ENCODE results near the gene AUTS2. TPM values are rescaled to one million over a fixed set of nuclear protein-coding genes. Genes with fewer than 3 reads are reported as not detected.

Gene AUTS2
- polyA plus RNA-seq, 1 donor from 2014 or later: 97.3 TPM

DNA sequence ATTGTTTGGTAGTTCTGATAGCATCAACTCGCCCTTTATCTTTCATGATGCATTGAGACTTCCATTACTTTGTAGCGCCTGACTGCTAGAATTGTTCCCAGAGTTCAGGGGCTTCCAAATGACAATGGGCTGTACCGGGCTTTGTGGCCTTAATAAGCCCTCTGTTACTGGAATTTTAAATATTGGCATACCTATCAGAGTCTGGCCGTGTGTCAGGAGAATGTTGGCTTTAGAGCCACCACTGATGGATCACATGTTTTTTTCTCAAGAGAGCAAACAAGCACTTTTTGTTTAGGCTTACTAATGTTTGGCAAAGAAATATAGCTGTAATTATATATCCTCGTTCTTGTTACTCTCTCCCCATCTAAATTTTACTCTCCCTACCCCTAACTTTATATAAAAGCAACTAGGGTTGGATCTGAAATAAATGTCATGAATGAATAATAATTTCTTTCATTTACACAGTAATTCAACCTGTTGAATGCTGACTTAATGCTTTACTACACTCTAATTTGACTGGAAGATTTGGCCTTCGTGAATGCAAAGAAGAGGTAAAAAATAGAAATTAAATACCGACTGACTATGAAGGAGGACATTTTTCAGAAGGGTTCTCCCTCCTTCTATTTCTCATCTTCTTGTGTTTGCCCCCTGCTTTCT lies 396.7 kb downstream of the AUTS2 start:
- H2AFZ ChIP-seq (ENCODE audit: low read depth, low read length): no peak overlapping the region
- no peak overlapping the region for H3K4me3 ChIP-seq (ENCODE audit: low read length)
- H3K27me3 ChIP-seq (ENCODE audit: insufficient read depth, low read depth, low read length): no peaks in the 10 kb centered on the region
- H4K20me1 ChIP-seq (ENCODE audit: insufficient read depth): no peaks in the 10 kb centered on the region
- no peak overlapping the region for H3K27ac ChIP-seq (ENCODE audit: low read length)
- no peak overlapping the region for H3K4me2 ChIP-seq (ENCODE audit: low read length)
- no peaks in the 10 kb centered on the region for H3K36me3 ChIP-seq (ENCODE audit: insufficient read depth, low read length)
- H3K9me3 ChIP-seq (ENCODE audit: low read length): no peaks in the 10 kb centered on the region
- peaks cover 6% of the 10 kb centered on the region for H3K79me2 ChIP-seq (replicated peaks; ENCODE audit: insufficient read depth, low read length)
- TF ChIP-seq EP300 (conservative IDR thresholded peaks at IDR 0.05; ENCODE audit: poor library complexity, severe bottlenecking) (no peak), RAD21 (conservative IDR thresholded peaks at IDR 0.05) (no peak), MXI1 (conservative IDR thresholded peaks at IDR 0.05; ENCODE audit: poor library complexity, severe bottlenecking) (no peak), TAF1 (IDR thresholded peaks at IDR 0.05; ENCODE audit: low read depth) (no peak), EZH2 (IDR thresholded peaks at IDR 0.05; ENCODE audit: borderline replicate concordance, insufficient read depth, low read length, poor library complexity, severe bottlenecking) (no peak), POLR2AphosphoS5 (IDR thresholded peaks at IDR 0.05) (no peak), SMC3 (conservative IDR thresholded peaks at IDR 0.05; ENCODE audit: poor library complexity) (no peak)
- TF ChIP-seq, protein P1, sequence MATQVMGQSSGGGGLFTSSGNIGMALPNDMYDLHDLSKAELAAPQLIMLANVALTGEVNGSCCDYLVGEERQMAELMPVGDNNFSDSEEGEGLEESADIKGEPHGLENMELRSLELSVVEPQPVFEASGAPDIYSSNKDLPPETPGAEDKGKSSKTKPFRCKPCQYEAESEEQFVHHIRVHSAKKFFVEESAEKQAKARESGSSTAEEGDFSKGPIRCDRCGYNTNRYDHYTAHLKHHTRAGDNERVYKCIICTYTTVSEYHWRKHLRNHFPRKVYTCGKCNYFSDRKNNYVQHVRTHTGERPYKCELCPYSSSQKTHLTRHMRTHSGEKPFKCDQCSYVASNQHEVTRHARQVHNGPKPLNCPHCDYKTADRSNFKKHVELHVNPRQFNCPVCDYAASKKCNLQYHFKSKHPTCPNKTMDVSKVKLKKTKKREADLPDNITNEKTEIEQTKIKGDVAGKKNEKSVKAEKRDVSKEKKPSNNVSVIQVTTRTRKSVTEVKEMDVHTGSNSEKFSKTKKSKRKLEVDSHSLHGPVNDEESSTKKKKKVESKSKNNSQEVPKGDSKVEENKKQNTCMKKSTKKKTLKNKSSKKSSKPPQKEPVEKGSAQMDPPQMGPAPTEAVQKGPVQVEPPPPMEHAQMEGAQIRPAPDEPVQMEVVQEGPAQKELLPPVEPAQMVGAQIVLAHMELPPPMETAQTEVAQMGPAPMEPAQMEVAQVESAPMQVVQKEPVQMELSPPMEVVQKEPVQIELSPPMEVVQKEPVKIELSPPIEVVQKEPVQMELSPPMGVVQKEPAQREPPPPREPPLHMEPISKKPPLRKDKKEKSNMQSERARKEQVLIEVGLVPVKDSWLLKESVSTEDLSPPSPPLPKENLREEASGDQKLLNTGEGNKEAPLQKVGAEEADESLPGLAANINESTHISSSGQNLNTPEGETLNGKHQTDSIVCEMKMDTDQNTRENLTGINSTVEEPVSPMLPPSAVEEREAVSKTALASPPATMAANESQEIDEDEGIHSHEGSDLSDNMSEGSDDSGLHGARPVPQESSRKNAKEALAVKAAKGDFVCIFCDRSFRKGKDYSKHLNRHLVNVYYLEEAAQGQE (IDR thresholded peaks at IDR 0.05; ENCODE audit: borderline replicate concordance): no peak
- TF ChIP-seq, protein P2, sequence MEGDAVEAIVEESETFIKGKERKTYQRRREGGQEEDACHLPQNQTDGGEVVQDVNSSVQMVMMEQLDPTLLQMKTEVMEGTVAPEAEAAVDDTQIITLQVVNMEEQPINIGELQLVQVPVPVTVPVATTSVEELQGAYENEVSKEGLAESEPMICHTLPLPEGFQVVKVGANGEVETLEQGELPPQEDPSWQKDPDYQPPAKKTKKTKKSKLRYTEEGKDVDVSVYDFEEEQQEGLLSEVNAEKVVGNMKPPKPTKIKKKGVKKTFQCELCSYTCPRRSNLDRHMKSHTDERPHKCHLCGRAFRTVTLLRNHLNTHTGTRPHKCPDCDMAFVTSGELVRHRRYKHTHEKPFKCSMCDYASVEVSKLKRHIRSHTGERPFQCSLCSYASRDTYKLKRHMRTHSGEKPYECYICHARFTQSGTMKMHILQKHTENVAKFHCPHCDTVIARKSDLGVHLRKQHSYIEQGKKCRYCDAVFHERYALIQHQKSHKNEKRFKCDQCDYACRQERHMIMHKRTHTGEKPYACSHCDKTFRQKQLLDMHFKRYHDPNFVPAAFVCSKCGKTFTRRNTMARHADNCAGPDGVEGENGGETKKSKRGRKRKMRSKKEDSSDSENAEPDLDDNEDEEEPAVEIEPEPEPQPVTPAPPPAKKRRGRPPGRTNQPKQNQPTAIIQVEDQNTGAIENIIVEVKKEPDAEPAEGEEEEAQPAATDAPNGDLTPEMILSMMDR (IDR thresholded peaks at IDR 0.05; ENCODE audit: poor library complexity, severe bottlenecking): no peak
- no peak overlapping the region for H3K9ac ChIP-seq (ENCODE audit: low read length)
- no peaks in the 10 kb centered on the region for H3K9me2 ChIP-seq (ENCODE audit: insufficient read depth, low read length)
- no peaks in the 10 kb centered on the region for H3F3A ChIP-seq (ENCODE audit: insufficient read depth, low read length, poor library complexity, severe bottlenecking)

GRCh38 chr7:69996121-69996520 lies 397.8 kb downstream of the AUTS2 start:
- no peaks in the 10 kb centered on the region for H3K27me3 ChIP-seq (ENCODE audit: insufficient read depth, low read depth, low read length)
- no peaks in the 10 kb centered on the region for H3K36me3 ChIP-seq (ENCODE audit: insufficient read depth, low read length)
- H3K4me2 ChIP-seq (ENCODE audit: low read length): no peak overlapping the region
- H3K9me2 ChIP-seq (ENCODE audit: insufficient read depth, low read length): no peaks in the 10 kb centered on the region
- no peak overlapping the region for H3K9ac ChIP-seq (ENCODE audit: low read length)
- H4K20me1 ChIP-seq (ENCODE audit: insufficient read depth): no peaks in the 10 kb centered on the region
- TF ChIP-seq, protein P2 (IDR thresholded peaks at IDR 0.05; ENCODE audit: poor library complexity, severe bottlenecking): no peak
- TF ChIP-seq EZH2 (IDR thresholded peaks at IDR 0.05; ENCODE audit: borderline replicate concordance, insufficient read depth, low read length, poor library complexity, severe bottlenecking): no peak
- TF ChIP-seq, protein P1 (IDR thresholded peaks at IDR 0.05; ENCODE audit: borderline replicate concordance): no peak
- TF ChIP-seq SMC3 (conservative IDR thresholded peaks at IDR 0.05; ENCODE audit: poor library complexity): no peak
- TF ChIP-seq EP300 (conservative IDR thresholded peaks at IDR 0.05; ENCODE audit: poor library complexity, severe bottlenecking): no peak
- TF ChIP-seq POLR2AphosphoS5 (IDR thresholded peaks at IDR 0.05): no peak
- TF ChIP-seq TAF1 (IDR thresholded peaks at IDR 0.05; ENCODE audit: low read depth): no peak
- no peak for TF ChIP-seq RAD21 (conservative IDR thresholded peaks at IDR 0.05)
- TF ChIP-seq MXI1 (conservative IDR thresholded peaks at IDR 0.05; ENCODE audit: poor library complexity, severe bottlenecking): no peak
- no peak overlapping the region for H2AFZ ChIP-seq (ENCODE audit: low read depth, low read length)
- no peaks in the 10 kb centered on the region for H3F3A ChIP-seq (ENCODE audit: insufficient read depth, low read length, poor library complexity, severe bottlenecking)
- H3K79me2 ChIP-seq (replicated peaks; ENCODE audit: insufficient read depth, low read length): no peaks in the 10 kb centered on the region
- no peak overlapping the region for H3K27ac ChIP-seq (ENCODE audit: low read length)
- H3K9me3 ChIP-seq (ENCODE audit: low read length): no peaks in the 10 kb centered on the region
- no peak overlapping the region for H3K4me3 ChIP-seq (ENCODE audit: low read length)
